ENCODE data around the gene SAMHD1. TPM values are rescaled to one million over a fixed set of nuclear protein-coding genes. Genes with fewer than 3 reads are reported as not detected.

Gene SAMHD1
- total and polyA plus RNA-seq, 2 donors (not counting 1 experiment from before 2014, with no cell fraction given): 25.9 to 47.2 TPM

DNA sequence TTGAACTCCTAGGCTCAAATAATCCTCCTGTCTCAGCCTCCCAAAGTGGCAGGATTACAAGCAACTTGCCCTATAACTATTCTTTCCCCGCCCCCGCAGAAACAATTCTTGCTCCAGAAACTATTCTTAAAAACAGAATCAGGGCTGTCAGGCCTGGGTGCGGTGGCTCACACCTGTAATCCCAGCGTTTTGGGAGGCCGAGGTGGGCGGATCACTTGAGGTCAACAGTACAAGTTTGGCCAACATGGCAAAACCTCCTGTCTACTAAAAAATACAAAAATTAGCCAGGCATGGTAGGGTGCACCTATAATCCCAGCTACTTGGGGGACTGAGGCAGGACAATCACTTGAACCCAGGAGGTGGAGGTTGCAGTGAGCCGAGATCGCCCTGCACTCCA is 31.2 kb downstream of the SAMHD1 start:
- TF ChIP-seq, protein P1, sequence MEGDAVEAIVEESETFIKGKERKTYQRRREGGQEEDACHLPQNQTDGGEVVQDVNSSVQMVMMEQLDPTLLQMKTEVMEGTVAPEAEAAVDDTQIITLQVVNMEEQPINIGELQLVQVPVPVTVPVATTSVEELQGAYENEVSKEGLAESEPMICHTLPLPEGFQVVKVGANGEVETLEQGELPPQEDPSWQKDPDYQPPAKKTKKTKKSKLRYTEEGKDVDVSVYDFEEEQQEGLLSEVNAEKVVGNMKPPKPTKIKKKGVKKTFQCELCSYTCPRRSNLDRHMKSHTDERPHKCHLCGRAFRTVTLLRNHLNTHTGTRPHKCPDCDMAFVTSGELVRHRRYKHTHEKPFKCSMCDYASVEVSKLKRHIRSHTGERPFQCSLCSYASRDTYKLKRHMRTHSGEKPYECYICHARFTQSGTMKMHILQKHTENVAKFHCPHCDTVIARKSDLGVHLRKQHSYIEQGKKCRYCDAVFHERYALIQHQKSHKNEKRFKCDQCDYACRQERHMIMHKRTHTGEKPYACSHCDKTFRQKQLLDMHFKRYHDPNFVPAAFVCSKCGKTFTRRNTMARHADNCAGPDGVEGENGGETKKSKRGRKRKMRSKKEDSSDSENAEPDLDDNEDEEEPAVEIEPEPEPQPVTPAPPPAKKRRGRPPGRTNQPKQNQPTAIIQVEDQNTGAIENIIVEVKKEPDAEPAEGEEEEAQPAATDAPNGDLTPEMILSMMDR (conservative IDR thresholded peaks at IDR 0.05 in 1 of 2, IDR thresholded peaks at IDR 0.05 in 1 of 2; ENCODE audit: low read depth in 1 of 2, low read length in 2 of 2): no peak
- TF ChIP-seq EZH2 (IDR thresholded peaks at IDR 0.05; ENCODE audit: low read length, missing control alignments): no peak
- H2AFZ ChIP-seq (ENCODE audit: low read length): no peak overlapping the region

GRCh38 chr20:36919715-36920333 is 31.7 kb downstream of the SAMHD1 start:
- no peaks in the 10 kb centered on the region for H3K9me3 ChIP-seq (ENCODE audit: control insufficient read depth, insufficient read depth, low read depth, low read length)
- H4K20me1 ChIP-seq (ENCODE audit: control insufficient read depth, extremely low read depth, insufficient read depth, low read length): no peaks in the 10 kb centered on the region
- DNase-seq (ENCODE audit: low read depth in 2 of 2): peak; percentile 48 to 77
- no peaks in the 10 kb centered on the region for H3K27me3 ChIP-seq (ENCODE audit: control insufficient read depth, insufficient read depth, low read length)
- H3K4me3 ChIP-seq (replicated peaks in 1 of 4; ENCODE audit: control extremely low read depth in 1 of 4, insufficient read depth in 1 of 4, low read depth in 3 of 4, low read length in 4 of 4): no peak overlapping the region
- H2AFZ ChIP-seq (ENCODE audit: low read length): no peak overlapping the region
- H3K79me2 ChIP-seq (ENCODE audit: control insufficient read depth, insufficient read depth, low read length): no peaks in the 10 kb centered on the region
- H3K27ac ChIP-seq (ENCODE audit: insufficient read depth, low read length): no peak overlapping the region
- no peak overlapping the region for H3K9ac ChIP-seq (ENCODE audit: insufficient read depth, low read length)
- TF ChIP-seq EZH2 (IDR thresholded peaks at IDR 0.05; ENCODE audit: low read length, missing control alignments): no peak
- TF ChIP-seq, protein P1 (conservative IDR thresholded peaks at IDR 0.05 in 1 of 2, IDR thresholded peaks at IDR 0.05 in 1 of 2; ENCODE audit: low read depth in 1 of 2, low read length in 2 of 2): peak; percentile 83 to 95
- no peaks in the 10 kb centered on the region for H3K36me3 ChIP-seq (ENCODE audit: control insufficient read depth, insufficient read depth, low read length)
- H3K4me2 ChIP-seq (ENCODE audit: extremely low read depth, insufficient read depth, low read length): no peak overlapping the region
- H3K4me1 ChIP-seq (ENCODE audit: control insufficient read depth, extremely low read depth, insufficient read depth, low read length): no peaks in the 10 kb centered on the region

More for the DNA sequence above, 31.2 kb downstream of the SAMHD1 start:
- Histone ChIP-seq H3K27ac (ENCODE audit: insufficient read depth, low read length) (no peak overlapping the region), H3K9ac (ENCODE audit: insufficient read depth, low read length) (no peak overlapping the region), H3K27me3 (ENCODE audit: control insufficient read depth, insufficient read depth, low read length) (no peaks in the 10 kb centered on the region), H3K79me2 (ENCODE audit: control insufficient read depth, insufficient read depth, low read length) (no peaks in the 10 kb centered on the region), H3K4me2 (ENCODE audit: extremely low read depth, insufficient read depth, low read length) (no peak overlapping the region), H3K36me3 (ENCODE audit: control insufficient read depth, insufficient read depth, low read length) (no peaks in the 10 kb centered on the region), H4K20me1 (ENCODE audit: control insufficient read depth, extremely low read depth, insufficient read depth, low read length) (no peaks in the 10 kb centered on the region), H3K9me3 (ENCODE audit: control insufficient read depth, insufficient read depth, low read depth, low read length) (no peaks in the 10 kb centered on the region), H3K4me3 (replicated peaks in 1 of 4; ENCODE audit: control extremely low read depth in 1 of 4, insufficient read depth in 1 of 4, low read depth in 3 of 4, low read length in 4 of 4) (no peak overlapping the region), H3K4me1 (ENCODE audit: control insufficient read depth, extremely low read depth, insufficient read depth, low read length) (no peaks in the 10 kb centered on the region)
- no peak for DNase-seq (ENCODE audit: low read depth in 2 of 2)

- no peaks in the 10 kb centered on the region for H3K79me2 ChIP-seq (ENCODE audit: control insufficient read depth, insufficient read depth, low read length)
- TF ChIP-seq, protein P1 (conservative IDR thresholded peaks at IDR 0.05 in 1 of 2, IDR thresholded peaks at IDR 0.05 in 1 of 2; ENCODE audit: low read depth in 1 of 2, low read length in 2 of 2): no peak
- no peak for TF ChIP-seq EZH2 (IDR thresholded peaks at IDR 0.05; ENCODE audit: low read length, missing control alignments)
- no peak overlapping the region for H3K4me2 ChIP-seq (ENCODE audit: extremely low read depth, insufficient read depth, low read length)
- H4K20me1 ChIP-seq (ENCODE audit: control insufficient read depth, extremely low read depth, insufficient read depth, low read length): no peaks in the 10 kb centered on the region
- H2AFZ ChIP-seq (ENCODE audit: low read length): no peak overlapping the region
- no peak overlapping the region for H3K4me3 ChIP-seq (replicated peaks in 1 of 4; ENCODE audit: control extremely low read depth in 1 of 4, insufficient read depth in 1 of 4, low read depth in 3 of 4, low read length in 4 of 4)
- H3K4me1 ChIP-seq (ENCODE audit: control insufficient read depth, extremely low read depth, insufficient read depth, low read length): no peaks in the 10 kb centered on the region
- H3K36me3 ChIP-seq (ENCODE audit: control insufficient read depth, insufficient read depth, low read length): no peaks in the 10 kb centered on the region
- no peaks in the 10 kb centered on the region for H3K27me3 ChIP-seq (ENCODE audit: control insufficient read depth, insufficient read depth, low read length)
- peak in 1 of 2 donors; percentile 22 for DNase-seq (ENCODE audit: low read depth in 2 of 2)
- no peaks in the 10 kb centered on the region for H3K9me3 ChIP-seq (ENCODE audit: control insufficient read depth, insufficient read depth, low read depth, low read length)
- H3K27ac ChIP-seq (ENCODE audit: insufficient read depth, low read length): no peak overlapping the region
- H3K9ac ChIP-seq (ENCODE audit: insufficient read depth, low read length): no peak overlapping the region
Measured at GRCh38 chr20:36917943-36918342, 33.6 kb downstream of the SAMHD1 start.

All from fibroblast of lung (primary cell).